Calu3 (cell line): ENCODE results near the gene LCE1E. TPM values are rescaled to one million over a fixed set of nuclear protein-coding genes. Genes with fewer than 3 reads are reported as not detected.

Experiments used
- BruUV-seq: library from RNA; stranded (reverse); fragments of 400-500 nt; replicated peaks from 2 replicates; lab custom pipeline; 2021; lab: Mats Ljungman, UMichigan
- CTCF ChIA-PET: fragments of 300-600 bp; sonication (Branson Sonifier 250); formaldehyde crosslinking; loops from one replicate; lab custom pipeline; 2022; ENCODE audit warnings: antibody characterized with exemption; lab: Charles Lee
- DNase-seq: peaks from one replicate; pipeline ENCODE4 v3.0.0; 2022
- H3K27ac Mint-ChIP-seq: one replicate; pipeline ENCODE4 v1.8.0; 2022; ENCODE audit warnings: mixed read lengths; ENCODE audit not compliant: unreplicated experiment
- H3K27me3 Mint-ChIP-seq: one replicate; pipeline ENCODE4 v1.8.0; 2022; ENCODE audit warnings: mixed read lengths; ENCODE audit not compliant: unreplicated experiment
- H3K36me3 Mint-ChIP-seq: one replicate; pipeline ENCODE4 v1.8.0; 2022; ENCODE audit warnings: mild to moderate bottlenecking, moderate library complexity, mixed read lengths; ENCODE audit not compliant: insufficient read depth, unreplicated experiment
- H3K4me1 Mint-ChIP-seq: one replicate; pipeline ENCODE4 v1.8.0; 2022; ENCODE audit warnings: mild to moderate bottlenecking, low read depth, mixed read lengths; ENCODE audit not compliant: unreplicated experiment
- H3K4me3 Mint-ChIP-seq: one replicate; pipeline ENCODE4 v1.8.0; 2022; ENCODE audit warnings: mild to moderate bottlenecking, low read depth, moderate library complexity, mixed read lengths; ENCODE audit not compliant: unreplicated experiment
- H3K9me3 Mint-ChIP-seq: one replicate; pipeline ENCODE4 v1.8.0; 2022; ENCODE audit warnings: low read depth, mixed read lengths; ENCODE audit not compliant: unreplicated experiment
- intact Hi-C: fragments of 100-400 bp; cut with micrococcal nuclease; formaldehyde crosslinking; loops from one replicate; pipeline ENCODE4 v1.10.0; 2022; ENCODE audit not compliant: unreplicated experiment
- total RNA-seq: library from RNA; stranded (reverse); gene quantifications from 2 replicates; pipeline ENCODE4 v1.2.3, GENCODE V29; 2022
- TF ChIP-seq, protein P1 (sequence below): fragments of 200-600 bp; IDR thresholded peaks from one replicate; pipeline ENCODE4 v1.8.0; 2022; ENCODE audit warnings: antibody characterized with exemption; ENCODE audit not compliant: unreplicated experiment

Gene LCE1E
- total RNA-seq, 1 experiment from 2014 or later = not detected

DNA sequence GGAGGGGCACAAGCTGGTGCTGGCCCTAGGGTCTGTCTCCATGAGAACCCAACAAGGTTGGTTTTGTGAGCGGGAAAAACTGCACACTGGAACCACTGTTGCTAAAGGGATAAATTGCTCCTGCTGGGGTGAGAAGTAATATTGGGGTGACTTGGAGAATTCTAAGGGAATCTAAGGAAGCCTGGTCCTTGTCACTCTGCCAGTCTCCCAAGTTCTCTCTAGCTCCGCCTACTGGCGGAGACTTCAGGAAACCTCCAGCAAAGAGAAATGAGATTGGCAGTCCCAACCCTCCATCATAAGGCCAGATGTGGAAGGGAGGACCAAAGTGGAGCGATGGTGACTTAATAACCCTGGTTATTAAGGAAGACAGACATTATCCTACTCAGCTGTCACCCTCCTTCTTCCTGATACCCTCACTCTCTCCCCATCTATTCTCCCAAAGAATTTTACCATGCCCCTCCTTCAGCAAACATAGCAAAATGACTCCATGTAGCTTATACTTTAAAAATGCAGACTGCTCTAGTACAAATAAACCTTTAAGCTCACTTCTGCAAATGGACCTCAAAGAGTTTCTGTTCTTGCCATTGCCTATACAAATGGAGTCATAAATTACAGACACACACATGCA, 8.4 kb upstream of the LCE1E start:
- H3K9me3 Mint-ChIP-seq = no peaks in the 10 kb centered on the region
- intact Hi-C loops = no loop called here

DNA sequence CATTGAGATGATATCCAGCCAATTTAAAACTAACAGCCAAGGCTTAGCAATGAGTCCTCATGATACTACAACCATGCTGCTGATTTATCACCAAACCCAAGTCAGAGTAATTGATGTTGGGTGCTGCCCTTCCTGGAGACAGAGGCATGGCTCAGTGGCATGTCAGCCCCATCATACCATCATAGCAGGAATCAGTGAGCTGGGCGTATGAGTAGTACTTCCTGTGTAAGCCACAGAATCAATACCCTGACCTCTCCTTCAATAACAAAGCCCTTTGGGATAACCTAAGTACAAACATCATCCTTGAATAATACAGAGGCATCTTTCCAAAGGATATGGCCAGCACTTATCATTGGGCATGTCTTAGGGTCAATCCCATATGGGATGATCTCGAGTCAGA, 3.0 kb upstream of the LCE1E start:
- CTCF ChIA-PET = interaction anchor here (0.5 kb wide), 1 partner anchor 342 kb away, joined by 3 read pairs; no protein-coding TSS in a partner anchor
- H3K9me3 Mint-ChIP-seq = no peaks in the 10 kb centered on the region
- intact Hi-C loops = no loop called here
- TF ChIP-seq, protein P1, sequence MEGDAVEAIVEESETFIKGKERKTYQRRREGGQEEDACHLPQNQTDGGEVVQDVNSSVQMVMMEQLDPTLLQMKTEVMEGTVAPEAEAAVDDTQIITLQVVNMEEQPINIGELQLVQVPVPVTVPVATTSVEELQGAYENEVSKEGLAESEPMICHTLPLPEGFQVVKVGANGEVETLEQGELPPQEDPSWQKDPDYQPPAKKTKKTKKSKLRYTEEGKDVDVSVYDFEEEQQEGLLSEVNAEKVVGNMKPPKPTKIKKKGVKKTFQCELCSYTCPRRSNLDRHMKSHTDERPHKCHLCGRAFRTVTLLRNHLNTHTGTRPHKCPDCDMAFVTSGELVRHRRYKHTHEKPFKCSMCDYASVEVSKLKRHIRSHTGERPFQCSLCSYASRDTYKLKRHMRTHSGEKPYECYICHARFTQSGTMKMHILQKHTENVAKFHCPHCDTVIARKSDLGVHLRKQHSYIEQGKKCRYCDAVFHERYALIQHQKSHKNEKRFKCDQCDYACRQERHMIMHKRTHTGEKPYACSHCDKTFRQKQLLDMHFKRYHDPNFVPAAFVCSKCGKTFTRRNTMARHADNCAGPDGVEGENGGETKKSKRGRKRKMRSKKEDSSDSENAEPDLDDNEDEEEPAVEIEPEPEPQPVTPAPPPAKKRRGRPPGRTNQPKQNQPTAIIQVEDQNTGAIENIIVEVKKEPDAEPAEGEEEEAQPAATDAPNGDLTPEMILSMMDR = no peak
- no peak for DNase-seq
- H3K27me3 Mint-ChIP-seq = peaks cover 3% of the 10 kb centered on the region
- no peaks in the 10 kb centered on the region for H3K36me3 Mint-ChIP-seq
- no peak overlapping the region for H3K4me3 Mint-ChIP-seq
- H3K4me1 Mint-ChIP-seq = peaks cover 23% of the 10 kb centered on the region
- no TSS peak for BruUV-seq
- no peak overlapping the region for H3K27ac Mint-ChIP-seq

More for the DNA sequence above, 8.4 kb upstream of the LCE1E start:
- DNase-seq = peak; percentile 26
- BruUV-seq = no TSS peak
- no peak overlapping the region for H3K4me3 Mint-ChIP-seq
- TF ChIP-seq, protein P1 = no peak
- CTCF ChIA-PET = interaction anchor here (0.8 to 1.6 kb wide), 2 partner anchors 12 to 26 kb away, joined by 3 to 4 read pairs; no protein-coding TSS in a partner anchor
- no peak overlapping the region for H3K27ac Mint-ChIP-seq
- H3K36me3 Mint-ChIP-seq = no peaks in the 10 kb centered on the region
- peaks cover 39% of the 10 kb centered on the region for H3K27me3 Mint-ChIP-seq
- peaks cover under 1% of the 10 kb centered on the region for H3K4me1 Mint-ChIP-seq

DNA sequence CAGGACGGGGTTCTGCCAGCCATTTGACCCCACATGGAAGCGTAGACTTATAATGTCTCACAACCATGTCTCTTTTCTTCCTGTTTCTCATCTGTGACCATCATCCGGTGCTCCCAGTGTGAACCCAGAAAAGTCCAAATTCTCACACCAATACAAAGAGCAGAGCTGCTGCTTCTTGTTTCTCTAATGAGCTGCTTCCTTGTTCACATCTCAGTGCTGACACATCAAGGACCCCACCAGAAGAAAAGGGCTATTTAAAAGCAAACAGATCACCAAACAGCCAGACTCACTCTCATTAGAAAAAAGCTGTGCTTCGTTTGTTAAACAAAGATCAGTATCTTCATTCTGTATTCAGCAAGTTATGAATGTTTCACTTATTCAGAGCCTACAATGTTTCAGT, 9.6 kb downstream of the LCE1E start:
- H3K9me3 Mint-ChIP-seq = no peaks in the 10 kb centered on the region
- CTCF ChIA-PET = no interaction called here
- H3K27ac Mint-ChIP-seq = no peak overlapping the region
- no peak for DNase-seq
- TF ChIP-seq, protein P1 = no peak
- no TSS peak for BruUV-seq
- H3K27me3 Mint-ChIP-seq = peaks cover 55% of the 10 kb centered on the region
- H3K36me3 Mint-ChIP-seq = no peaks in the 10 kb centered on the region
- H3K4me3 Mint-ChIP-seq = no peak overlapping the region
- intact Hi-C loops = no loop called here
- H3K4me1 Mint-ChIP-seq = peaks cover 7% of the 10 kb centered on the region

DNA sequence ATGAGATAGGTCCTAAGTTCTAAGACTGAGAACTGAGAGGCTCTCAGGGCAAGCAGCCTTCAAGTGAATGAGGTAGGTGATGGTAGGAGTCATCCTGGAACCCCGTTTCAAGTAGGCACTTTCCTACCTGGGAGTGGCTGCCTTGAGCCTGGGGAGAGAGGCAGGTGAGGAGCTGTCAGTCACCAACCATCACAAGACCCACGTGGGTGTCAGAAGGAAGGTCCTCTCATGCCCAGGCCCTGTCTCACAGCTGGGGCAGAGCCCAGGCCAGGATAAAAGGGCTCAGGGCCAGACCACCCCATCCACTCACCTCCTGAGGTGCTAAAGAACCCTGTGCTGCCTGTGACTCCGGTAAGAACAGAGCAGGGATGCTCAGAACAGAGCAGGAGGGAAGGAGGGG, 10.4 kb downstream of the LCE1E start, which contains the start of gene LCE1D:
TSS of gene LCE1D (plus strand) at position 301 of the 400 bp plus-strand sequence. CDS start 1,074 bp downstream, outside the sequence.
- peaks cover 62% of the 10 kb centered on the region for H3K27me3 Mint-ChIP-seq
- CTCF ChIA-PET = no interaction called here
- no peak within 1 kb of the TSS for H3K4me3 Mint-ChIP-seq
- H3K36me3 Mint-ChIP-seq = no peaks in the 10 kb centered on the region
- H3K9me3 Mint-ChIP-seq = no peaks in the 10 kb centered on the region
- no peak for DNase-seq
- TF ChIP-seq, protein P1 = no peak
- no TSS peak for BruUV-seq
- no peaks in the 10 kb centered on the region for H3K4me1 Mint-ChIP-seq
- intact Hi-C loops = no loop called here
- H3K27ac Mint-ChIP-seq = no peak within 1 kb of the TSS
